LNCAP (cell line): ENCODE data around the gene DNAAF9.

Experiments
- TF ChIP-seq, protein P1 (sequence below): fragments of 450-650 bp; IDR thresholded peaks from 2 replicates; pipeline ENCODE4 v1.5.1; 2017; ENCODE audit warnings: mild to moderate bottlenecking

DNAAF9 gene

DNA sequence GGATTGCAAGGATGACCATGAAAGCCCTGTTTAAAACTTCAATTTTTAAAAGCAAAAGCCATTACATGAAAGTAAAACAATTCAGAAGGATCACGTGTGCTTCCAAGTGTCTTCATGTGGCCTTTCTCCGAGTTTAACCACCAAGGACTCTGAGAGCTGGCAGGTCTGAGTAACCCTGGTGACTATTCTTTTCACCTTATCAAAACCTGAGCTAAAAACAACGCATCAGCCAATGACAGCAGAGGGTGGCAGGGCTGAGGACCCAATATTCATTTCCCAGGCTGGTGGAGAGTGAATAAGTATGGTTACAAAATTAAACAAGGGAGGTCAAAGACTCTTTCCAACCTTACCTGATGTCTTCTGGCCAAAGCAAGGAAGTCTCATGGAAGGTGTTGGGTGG, 46.7 kb downstream of the DNAAF9 start:
- TF ChIP-seq, protein P1, sequence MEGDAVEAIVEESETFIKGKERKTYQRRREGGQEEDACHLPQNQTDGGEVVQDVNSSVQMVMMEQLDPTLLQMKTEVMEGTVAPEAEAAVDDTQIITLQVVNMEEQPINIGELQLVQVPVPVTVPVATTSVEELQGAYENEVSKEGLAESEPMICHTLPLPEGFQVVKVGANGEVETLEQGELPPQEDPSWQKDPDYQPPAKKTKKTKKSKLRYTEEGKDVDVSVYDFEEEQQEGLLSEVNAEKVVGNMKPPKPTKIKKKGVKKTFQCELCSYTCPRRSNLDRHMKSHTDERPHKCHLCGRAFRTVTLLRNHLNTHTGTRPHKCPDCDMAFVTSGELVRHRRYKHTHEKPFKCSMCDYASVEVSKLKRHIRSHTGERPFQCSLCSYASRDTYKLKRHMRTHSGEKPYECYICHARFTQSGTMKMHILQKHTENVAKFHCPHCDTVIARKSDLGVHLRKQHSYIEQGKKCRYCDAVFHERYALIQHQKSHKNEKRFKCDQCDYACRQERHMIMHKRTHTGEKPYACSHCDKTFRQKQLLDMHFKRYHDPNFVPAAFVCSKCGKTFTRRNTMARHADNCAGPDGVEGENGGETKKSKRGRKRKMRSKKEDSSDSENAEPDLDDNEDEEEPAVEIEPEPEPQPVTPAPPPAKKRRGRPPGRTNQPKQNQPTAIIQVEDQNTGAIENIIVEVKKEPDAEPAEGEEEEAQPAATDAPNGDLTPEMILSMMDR: no peak

GRCh38 chr20:3358676-3359340, 48.7 kb downstream of the DNAAF9 start:
- TF ChIP-seq, protein P1: no peak
